ENCODE results near the gene ACTR3C.
"Not testable (repeated sequence)": the region's sequence is repeated elsewhere in the genome, so short reads cannot be mapped to it uniquely, and the experiment has no call there.

- TF ChIP-seq CTCF (IDR thresholded peaks at IDR 0.05) = peak; percentile 39
- TF ChIP-seq EZH2phosphoT487 (IDR thresholded peaks at IDR 0.05) = not testable (repeated sequence)
Measured at GRCh38 chr7:150266953-150267665, 56.2 kb downstream of the ACTR3C start.
